Cardiac septum (tissue), 1 donor: ENCODE measurements around the gene FBXW5. TPM values are rescaled to one million over a fixed set of nuclear protein-coding genes. Genes with fewer than 3 reads are reported as not detected.

Experiments used
- DNase-seq: peaks from one replicate; pipeline ENCODE4 v3.0.0-alpha.2; 2020; ENCODE audit warnings: low spot score
- intact Hi-C: fragments of 100-400 bp; cut with DNase I; formaldehyde crosslinking; loops from one replicate; pipeline ENCODE4 v1.14.0; 2022
- total RNA-seq: library from RNA; stranded (reverse); fragmentation: NEBNext Ultra II Directional; extraction: Animal tissue kit (Norgen Biotek cat#: 25700); gene quantifications from one replicate; pipeline ENCODE4 v1.2.1, GENCODE V29; 2021
- donor health status: DM: no; HTN: no; CAD: no.

FBXW5 gene
- total RNA-seq, 1 donor from 2014 or later: 162 TPM

GRCh38 chr9:136941231-136942111 is 3.1 kb downstream of the FBXW5 start:
- intact Hi-C loops: loop anchor here (2.0 to 5.0 kb wide), 2 partner anchors 54 to 93 kb away; partner anchors contain the start of genes PHPT1 and TRAF2
- no peak for DNase-seq

- no peak for DNase-seq
- intact Hi-C loops: loop anchor here (1.0 to 5.0 kb wide), 3 partner anchors 12 to 92 kb away; partner anchors contain the start of genes PHPT1 and TRAF2
Observed at GRCh38 chr9:136940526-136941230, 3.9 kb downstream of the FBXW5 start.

- intact Hi-C loops: loop anchor here (1.0 to 5.0 kb wide), 3 partner anchors 12 to 91 kb away; partner anchors contain the start of genes PHPT1 and TRAF2
- peak; percentile 88 for DNase-seq
Observed at GRCh38 chr9:136939996-136940525, 4.5 kb downstream of the FBXW5 start.

GRCh38 chr9:136939431-136939995 is 5.0 kb downstream of the FBXW5 start:
- intact Hi-C loops: no loop called here

GRCh38 chr9:136937186-136938001 is 7.1 kb downstream of the FBXW5 start:
- intact Hi-C loops: no loop called here
- DNase-seq: no peak

More at GRCh38 chr9:136939431-136939995, 5.0 kb downstream of the FBXW5 start:
- DNase-seq: no peak

- intact Hi-C loops: no loop called here
Observed at GRCh38 chr9:136936645-136937170, 7.8 kb downstream of the FBXW5 start.

GRCh38 chr9:136935651-136936050 is 8.9 kb downstream of the FBXW5 start:
- DNase-seq: no peak
- intact Hi-C loops: no loop called here

More at GRCh38 chr9:136936645-136937170, 7.8 kb downstream of the FBXW5 start:
- DNase-seq: no peak

- intact Hi-C loops: no loop called here
Observed at GRCh38 chr9:136934277-136934676, 10.3 kb downstream of the FBXW5 start.

GRCh38 chr9:136931611-136932130 is 12.9 kb downstream of the FBXW5 start:
- no peak for DNase-seq
- intact Hi-C loops: no loop called here

More at GRCh38 chr9:136934277-136934676, 10.3 kb downstream of the FBXW5 start:
- DNase-seq: no peak

GRCh38 chr9:136930014-136930413 is 14.5 kb downstream of the FBXW5 start:
- intact Hi-C loops: no loop called here

GRCh38 chr9:136928591-136928990 is 15.9 kb downstream of the FBXW5 start:
- DNase-seq: no peak
- intact Hi-C loops: loop anchor here (1.0 kb wide), 1 partner anchor 12 kb away; no protein-coding TSS in a partner anchor

More at GRCh38 chr9:136930014-136930413, 14.5 kb downstream of the FBXW5 start:
- DNase-seq: no peak

GRCh38 chr9:136927343-136928271 is 16.9 kb downstream of the FBXW5 start:
- intact Hi-C loops: loop anchor here (1.0 kb wide), 1 partner anchor 13 kb away; no protein-coding TSS in a partner anchor
- no peak for DNase-seq

- no peak for DNase-seq
- intact Hi-C loops: no loop called here
Observed at GRCh38 chr9:136926749-136927148, 17.8 kb downstream of the FBXW5 start.

- intact Hi-C loops: no loop called here
- DNase-seq: no peak
Observed at GRCh38 chr9:136926154-136926704, 18.3 kb downstream of the FBXW5 start.

GRCh38 chr9:136925414-136926153 is 19.0 kb downstream of the FBXW5 start:
- intact Hi-C loops: no loop called here

GRCh38 chr9:136923881-136924280 is 20.7 kb downstream of the FBXW5 start:
- no peak for DNase-seq
- intact Hi-C loops: no loop called here

More at GRCh38 chr9:136925414-136926153, 19.0 kb downstream of the FBXW5 start:
- no peak for DNase-seq
